Testis (tissue), 3 donors: Measurements from ENCODE around the gene CALU. TPM values are rescaled to one million over a fixed set of nuclear protein-coding genes. Genes with fewer than 3 reads are reported as not detected.

Experiments
- DNase-seq: peaks from one replicate; pipeline ENCODE4 v3.0.0-alpha.2; 2019
- H3K27ac ChIP-seq, 2 donors: fragments of 200-600 bp; sonication (generic); one replicate each; pipeline ENCODE4 v1.5.1; 2019
- H3K27me3 ChIP-seq: fragments of 200-600 bp; sonication (generic); one replicate; pipeline ENCODE4 v1.5.1; 2019
- H3K36me3 ChIP-seq: fragments of 200-600 bp; sonication (generic); one replicate; pipeline ENCODE4 v1.5.1; 2017; ENCODE audit warnings: low read depth; ENCODE audit errors: missing control alignments
- H3K4me1 ChIP-seq: fragments of 200-600 bp; sonication (generic); one replicate; pipeline ENCODE4 v1.5.1; 2019
- H3K4me3 ChIP-seq, 2 donors: fragments of 200-600 bp; sonication (generic); one replicate each; pipeline ENCODE4 v1.5.1; 2017 to 2019
- H3K9me3 ChIP-seq: fragments of 200-600 bp; sonication (generic); one replicate; pipeline ENCODE4 v1.5.1; 2017
- CTCF ChIP-seq, 3 experiments: fragments of 450-650 bp in 2 of 3; fragments of 200-600 bp in 1 of 3; sonication (generic) in 1 of 3; IDR thresholded peaks; one replicate each; pipeline ENCODE4 v1.5.1; 2016 to 2019; ENCODE audit warnings: antibody characterized with exemption in 3 of 3, mild to moderate bottlenecking in 2 of 3, moderate library complexity in 1 of 3
- POLR2A ChIP-seq: fragments of 450-650 bp; IDR thresholded peaks from one replicate; pipeline ENCODE4 v1.6.1; 2017; ENCODE audit warnings: antibody characterized with exemption, mild to moderate bottlenecking, moderate library complexity
- WGBS, 2 donors: methylation state at CpG; one replicate each; pipeline ENCODE4 v1.1.5; 2018; 5-methylcytosine and 5-hydroxymethylcytosine counted together
- intact Hi-C: fragments of 100-400 bp; cut with DNase I; formaldehyde crosslinking; loops from one replicate; pipeline ENCODE4 v1.15.1; 2023; ENCODE audit warnings: low total_unique reads
- polyA plus RNA-seq: library from polyadenylated mRNA; stranded (reverse); fragments of 350-450 nt; fragmentation: Illumina TruSeq; extraction: RNeasy Lipid Tissue Mini Kit (QIAGEN cat#74804); gene quantifications from one replicate; pipeline ENCODE4 v1.2.3, GENCODE V29; 2014; ENCODE audit warnings: low read depth, low replicate concordance; ENCODE audit not compliant: insufficient read depth
- total RNA-seq, 2 donors: library from RNA; depleted of rRNA; stranded (reverse); fragments of >200 nt; gene quantifications; one replicate each; pipeline ENCODE4 v1.2.3, GENCODE V29; 2016

The CALU gene
- total and polyA plus RNA-seq, 3 donors from 2014 or later, result 63.2 to 81.4 (median 63.4) TPM

DNA sequence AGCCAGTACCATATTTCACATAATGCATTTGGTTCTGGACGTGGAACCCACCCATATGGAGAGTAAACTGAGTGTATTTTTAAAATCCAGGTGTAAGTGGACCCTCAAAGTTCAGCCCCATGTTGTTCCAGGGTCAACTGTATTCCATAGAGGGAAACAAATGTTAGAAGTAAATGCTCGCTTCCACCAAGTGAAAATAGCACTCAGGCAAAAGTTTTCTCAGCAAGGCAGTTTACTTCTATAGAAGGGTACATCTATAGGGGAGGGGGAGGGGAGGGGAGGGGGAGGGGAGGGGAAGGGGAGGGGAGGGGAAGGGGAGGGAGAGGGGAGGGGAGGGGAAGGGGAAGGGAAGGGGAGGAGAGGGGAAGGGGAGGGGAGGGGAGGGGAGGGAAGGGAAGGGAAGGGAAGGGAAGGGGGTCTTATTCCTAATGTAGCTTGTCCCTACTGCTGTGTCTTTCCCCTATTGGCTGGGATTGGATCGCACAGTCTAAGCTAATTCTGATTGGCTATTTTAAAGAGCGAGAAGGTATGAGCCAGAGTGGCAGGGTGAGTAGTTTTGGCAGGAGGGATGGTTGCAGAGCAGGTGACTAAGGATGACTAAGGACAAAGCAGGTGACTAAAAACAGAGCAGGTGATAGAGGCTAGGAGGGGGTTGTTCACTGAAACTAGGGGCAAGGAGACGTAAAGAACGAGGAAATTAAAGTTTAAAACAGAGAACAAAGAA, 37.9 kb upstream of the CALU start:
- Histone ChIP-seq H3K4me1 (no peaks in the 10 kb centered on the region), H3K9me3 (no peaks in the 10 kb centered on the region), H3K36me3 (no peaks in the 10 kb centered on the region), H3K4me3 (no peak overlapping the region), H3K27ac (no peak overlapping the region), H3K27me3 (no peaks in the 10 kb centered on the region)
- TF ChIP-seq CTCF (IDR thresholded peaks at IDR 0.05) (no peak), POLR2A (no peak)
- DNase-seq, result no peak
- intact Hi-C loops, result no loop called here
- 72 to 76% methylated on average over 6 of the region's 6 CpGs for WGBS, 2 donors

DNA sequence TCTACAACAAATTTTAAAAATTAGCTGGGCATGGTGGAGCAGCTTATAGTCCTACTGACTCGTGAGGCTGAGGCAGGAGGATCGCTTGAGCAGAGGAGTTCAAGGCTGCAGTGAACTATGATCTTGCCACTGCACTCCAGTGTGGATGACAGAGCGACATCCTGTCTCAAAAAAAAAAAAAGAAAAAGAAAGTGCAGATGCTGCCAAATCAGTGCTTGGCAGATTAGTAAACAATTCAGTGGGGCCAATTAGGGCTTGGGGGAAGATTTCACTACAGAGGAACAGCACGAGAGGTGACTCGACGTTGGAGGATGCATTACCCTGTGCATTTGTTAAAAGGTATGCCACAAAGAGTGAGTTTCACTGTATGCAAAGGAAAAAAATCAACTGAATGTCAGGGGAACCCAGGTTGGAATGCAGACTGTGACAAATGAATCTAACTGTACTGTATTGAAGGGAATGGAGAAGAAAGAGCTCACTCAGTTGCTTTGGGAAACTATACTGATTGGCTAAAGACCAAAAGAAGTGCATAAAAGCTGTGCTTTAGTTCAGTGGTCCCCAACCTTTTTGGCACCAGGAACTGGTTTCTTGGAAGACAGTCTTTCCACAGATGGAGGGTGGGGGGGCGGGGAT, 35.4 kb upstream of the CALU start:
- DNase-seq, result no peak
- WGBS, 2 donors, result 61 to 71% methylated on average over 7 of the region's 7 CpGs
- no peaks in the 10 kb centered on the region for H3K36me3 ChIP-seq
- TF ChIP-seq POLR2A (no peak), CTCF (IDR thresholded peaks at IDR 0.05) (no peak)
- no peaks in the 10 kb centered on the region for H3K27me3 ChIP-seq
- H3K4me3 ChIP-seq, result no peak overlapping the region
- intact Hi-C loops, result no loop called here
- H3K4me1 ChIP-seq, result no peaks in the 10 kb centered on the region
- H3K27ac ChIP-seq, result no peak overlapping the region
- H3K9me3 ChIP-seq, result no peaks in the 10 kb centered on the region

DNA sequence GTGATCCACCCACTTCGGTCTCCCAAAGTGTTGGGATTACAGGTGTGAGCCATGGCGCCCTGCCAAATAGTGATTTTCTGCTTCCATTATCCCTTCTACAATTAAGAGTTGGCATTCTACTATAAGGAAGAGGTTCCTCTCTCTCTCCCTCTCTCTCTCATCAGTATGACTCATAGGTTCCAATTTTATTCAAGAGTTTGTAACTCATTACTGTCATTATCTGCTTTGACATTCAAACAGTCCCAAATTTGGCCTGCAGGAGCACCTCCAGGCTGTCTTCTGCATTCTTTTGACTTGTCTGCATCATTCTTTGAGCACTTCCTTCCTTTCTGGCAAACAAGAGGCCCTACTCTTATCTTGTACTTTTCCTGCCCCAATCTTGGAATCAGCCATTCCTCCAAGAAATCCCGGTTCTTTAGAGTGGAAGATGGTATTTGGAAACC, 33.2 kb upstream of the CALU start:
- no peak overlapping the region for H3K4me3 ChIP-seq
- TF ChIP-seq POLR2A (no peak), CTCF (IDR thresholded peaks at IDR 0.05) (no peak)

GRCh38 chr7:128707752-128708151, 31.4 kb upstream of the CALU start:
- H3K27ac ChIP-seq, result no peak overlapping the region
- no peaks in the 10 kb centered on the region for H3K9me3 ChIP-seq
- TF ChIP-seq POLR2A (no peak), CTCF (IDR thresholded peaks at IDR 0.05) (no peak)
- H3K27me3 ChIP-seq, result no peaks in the 10 kb centered on the region
- intact Hi-C loops, result no loop called here
- no peak overlapping the region for H3K4me3 ChIP-seq
- WGBS, 2 donors, result 94 to 100% methylated on average over 1 of the region's 1 CpG
- H3K4me1 ChIP-seq, result no peaks in the 10 kb centered on the region
- no peaks in the 10 kb centered on the region for H3K36me3 ChIP-seq
- no peak for DNase-seq

More for the DNA sequence above, 33.2 kb upstream of the CALU start:
- Histone ChIP-seq H3K27me3 (no peaks in the 10 kb centered on the region), H3K9me3 (no peaks in the 10 kb centered on the region), H3K36me3 (no peaks in the 10 kb centered on the region), H3K27ac (no peak overlapping the region), H3K4me1 (no peaks in the 10 kb centered on the region)
- 86 to 87% methylated on average over 3 of the region's 3 CpGs for WGBS, 2 donors
- no peak for DNase-seq
- intact Hi-C loops, result no loop called here
